Measurements from ENCODE around the gene DHX30. TPM values are rescaled to one million over a fixed set of nuclear protein-coding genes. Genes with fewer than 3 reads are reported as not detected.

The DHX30 gene
- total and polyA plus RNA-seq, 9 donors: 19.5 to 66.8 (median 55.1) TPM

DNA sequence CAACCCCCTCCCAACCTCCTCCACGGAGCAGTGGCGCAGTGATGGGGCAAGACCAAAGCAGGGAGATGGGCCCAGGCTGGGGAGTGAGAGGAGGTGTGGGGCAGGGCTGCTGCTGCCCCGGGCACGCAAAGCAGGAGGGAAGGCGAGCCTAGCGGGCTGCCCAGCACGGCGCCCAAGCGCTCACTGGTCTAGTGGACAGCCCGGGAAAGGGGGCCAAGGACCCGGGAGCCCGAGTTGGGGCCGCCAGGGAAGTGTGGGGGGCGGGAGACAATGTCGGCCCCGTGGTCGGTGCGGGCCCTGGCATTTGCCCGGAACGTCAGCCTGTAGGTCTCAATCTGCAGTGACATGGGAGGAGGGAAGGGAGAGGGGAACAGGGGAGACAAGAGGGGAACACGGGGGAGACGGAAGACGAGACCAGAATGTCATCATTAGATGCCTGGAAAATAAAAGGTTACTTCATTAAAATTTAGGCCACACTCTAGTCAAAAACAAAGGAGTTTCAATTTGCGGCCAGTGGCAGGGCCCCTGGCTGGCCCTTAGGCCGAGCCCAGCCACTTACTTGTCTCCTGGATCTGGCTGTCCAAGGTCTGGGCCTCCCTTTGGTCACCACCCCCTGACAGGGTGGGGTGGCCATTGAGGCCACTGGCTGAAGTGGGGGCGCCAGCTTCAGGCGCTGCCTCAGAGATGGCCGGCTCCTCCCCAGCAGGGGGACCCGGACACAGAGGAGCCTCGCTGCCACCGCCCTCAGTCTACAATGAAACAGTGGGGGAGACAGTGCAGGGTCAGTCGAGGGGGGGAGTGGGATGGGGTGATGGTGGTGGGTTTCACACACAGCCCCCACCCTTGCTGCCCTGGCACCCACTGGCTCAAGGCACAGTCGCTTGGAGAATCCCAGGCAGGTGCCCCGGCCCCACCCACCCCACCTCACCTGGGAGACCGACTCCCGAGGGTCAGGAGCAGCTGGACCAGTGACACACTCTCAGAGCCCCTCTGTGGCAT, 50.0 kb downstream of the DHX30 start:
- Histone ChIP-seq H3K27me3 (no peaks in the 10 kb centered on the region), H3K4me1 (ENCODE audit: insufficient read depth) (no peaks in the 10 kb centered on the region), H3K36me3 (no peaks in the 10 kb centered on the region), H3K27ac (no peak overlapping the region), H3K9me3 (no peaks in the 10 kb centered on the region), H3K4me3 (no peak overlapping the region)
- WGBS, 3 donors: 83 to 86% (median 84%) methylated on average over 28 to 36 of the region's 36 CpGs
- no peak for DNase-seq
- intact Hi-C loops (cut with DNase I): no loop called here
- TF ChIP-seq EP300 (IDR thresholded peaks at IDR 0.05): no peak
- TF ChIP-seq POLR2A (IDR thresholded peaks at IDR 0.05): no peak
- TF ChIP-seq, protein P1, sequence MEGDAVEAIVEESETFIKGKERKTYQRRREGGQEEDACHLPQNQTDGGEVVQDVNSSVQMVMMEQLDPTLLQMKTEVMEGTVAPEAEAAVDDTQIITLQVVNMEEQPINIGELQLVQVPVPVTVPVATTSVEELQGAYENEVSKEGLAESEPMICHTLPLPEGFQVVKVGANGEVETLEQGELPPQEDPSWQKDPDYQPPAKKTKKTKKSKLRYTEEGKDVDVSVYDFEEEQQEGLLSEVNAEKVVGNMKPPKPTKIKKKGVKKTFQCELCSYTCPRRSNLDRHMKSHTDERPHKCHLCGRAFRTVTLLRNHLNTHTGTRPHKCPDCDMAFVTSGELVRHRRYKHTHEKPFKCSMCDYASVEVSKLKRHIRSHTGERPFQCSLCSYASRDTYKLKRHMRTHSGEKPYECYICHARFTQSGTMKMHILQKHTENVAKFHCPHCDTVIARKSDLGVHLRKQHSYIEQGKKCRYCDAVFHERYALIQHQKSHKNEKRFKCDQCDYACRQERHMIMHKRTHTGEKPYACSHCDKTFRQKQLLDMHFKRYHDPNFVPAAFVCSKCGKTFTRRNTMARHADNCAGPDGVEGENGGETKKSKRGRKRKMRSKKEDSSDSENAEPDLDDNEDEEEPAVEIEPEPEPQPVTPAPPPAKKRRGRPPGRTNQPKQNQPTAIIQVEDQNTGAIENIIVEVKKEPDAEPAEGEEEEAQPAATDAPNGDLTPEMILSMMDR (IDR thresholded peaks at IDR 0.05): no peak

DNA sequence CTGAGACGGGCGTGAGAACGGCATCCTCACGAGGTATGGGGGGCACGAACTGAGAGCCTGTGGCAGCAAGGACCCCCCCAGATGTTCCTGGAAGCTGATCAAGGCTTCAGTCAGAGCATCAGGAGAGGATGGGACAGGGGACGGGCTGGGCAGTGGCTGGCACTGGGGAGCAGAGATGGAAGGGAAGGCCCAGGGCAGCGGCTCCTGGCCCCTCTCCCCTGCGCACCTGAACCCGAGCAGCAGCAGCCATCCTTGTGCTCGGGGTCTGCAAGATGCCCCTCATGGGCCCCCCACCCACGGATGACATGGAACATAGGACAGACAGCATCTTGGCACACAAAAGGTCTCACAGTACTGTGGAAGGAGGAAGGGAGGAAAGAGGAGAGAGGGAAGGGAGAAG, 51.3 kb downstream of the DHX30 start:
- intact Hi-C loops (cut with DNase I): no loop called here
- DNase-seq: peak in 1 of 5 donors; percentile 25
- 66 to 74% (median 70%) methylated on average over 11 of the region's 11 CpGs for WGBS, 3 donors
- H3K4me3 ChIP-seq: no peak overlapping the region
- no peaks in the 10 kb centered on the region for H3K36me3 ChIP-seq
- TF ChIP-seq EP300 (IDR thresholded peaks at IDR 0.05) (no peak), POLR2A (IDR thresholded peaks at IDR 0.05) (no peak)
- TF ChIP-seq, protein P1 (IDR thresholded peaks at IDR 0.05): no peak
- no peaks in the 10 kb centered on the region for H3K9me3 ChIP-seq
- H3K4me1 ChIP-seq (ENCODE audit: insufficient read depth): no peaks in the 10 kb centered on the region
- no peaks in the 10 kb centered on the region for H3K27me3 ChIP-seq
- no peak overlapping the region for H3K27ac ChIP-seq

DNA sequence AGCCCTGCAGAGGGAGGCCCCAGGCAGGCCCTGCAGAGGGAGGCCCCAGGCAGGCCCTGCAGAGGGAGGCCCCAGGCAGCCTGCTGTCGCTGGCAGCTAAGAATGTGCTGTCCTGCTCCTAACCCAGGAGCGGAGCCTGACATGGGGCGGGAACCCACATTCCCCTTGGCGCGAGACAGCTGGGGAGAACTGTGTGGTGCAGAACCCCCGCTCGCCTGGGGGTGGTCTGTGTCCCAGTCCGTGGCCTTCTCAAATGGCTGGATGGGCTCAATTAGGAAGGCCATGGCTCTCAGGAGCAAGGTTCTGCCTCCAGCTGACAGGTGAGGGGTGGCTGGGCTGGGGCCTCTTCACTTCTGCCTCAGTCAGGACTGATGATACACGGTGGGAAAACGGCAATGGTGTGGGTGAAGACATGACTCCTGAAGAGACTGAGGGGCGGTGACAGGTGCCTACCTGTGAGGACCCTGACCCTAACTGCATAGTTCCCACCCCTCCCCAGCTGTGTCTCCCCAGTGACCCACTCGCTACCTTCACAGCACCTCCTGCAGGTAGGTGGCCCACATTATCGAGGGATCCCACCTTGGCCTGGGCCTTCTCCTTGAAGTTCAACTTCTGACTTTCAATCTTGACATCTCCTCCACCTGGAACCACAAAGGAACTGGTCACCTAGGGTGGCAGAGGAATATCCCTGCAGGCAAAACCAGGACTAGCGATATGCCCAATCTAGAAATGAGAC, 52.0 kb downstream of the DHX30 start:
- DNase-seq: peak in 1 of 5 donors; percentile 31
- H3K4me3 ChIP-seq: no peak overlapping the region
- no peaks in the 10 kb centered on the region for H3K36me3 ChIP-seq
- WGBS, 3 donors: 83 to 86% (median 85%) methylated on average over 14 of the region's 14 CpGs
- H3K27ac ChIP-seq: no peak overlapping the region
- H3K27me3 ChIP-seq: no peaks in the 10 kb centered on the region
- TF ChIP-seq EP300 (IDR thresholded peaks at IDR 0.05) (no peak), POLR2A (IDR thresholded peaks at IDR 0.05) (no peak)
- TF ChIP-seq, protein P1 (IDR thresholded peaks at IDR 0.05): no peak
- H3K4me1 ChIP-seq (ENCODE audit: insufficient read depth): no peaks in the 10 kb centered on the region
- no peaks in the 10 kb centered on the region for H3K9me3 ChIP-seq
- intact Hi-C loops (cut with DNase I): no loop called here

DNA sequence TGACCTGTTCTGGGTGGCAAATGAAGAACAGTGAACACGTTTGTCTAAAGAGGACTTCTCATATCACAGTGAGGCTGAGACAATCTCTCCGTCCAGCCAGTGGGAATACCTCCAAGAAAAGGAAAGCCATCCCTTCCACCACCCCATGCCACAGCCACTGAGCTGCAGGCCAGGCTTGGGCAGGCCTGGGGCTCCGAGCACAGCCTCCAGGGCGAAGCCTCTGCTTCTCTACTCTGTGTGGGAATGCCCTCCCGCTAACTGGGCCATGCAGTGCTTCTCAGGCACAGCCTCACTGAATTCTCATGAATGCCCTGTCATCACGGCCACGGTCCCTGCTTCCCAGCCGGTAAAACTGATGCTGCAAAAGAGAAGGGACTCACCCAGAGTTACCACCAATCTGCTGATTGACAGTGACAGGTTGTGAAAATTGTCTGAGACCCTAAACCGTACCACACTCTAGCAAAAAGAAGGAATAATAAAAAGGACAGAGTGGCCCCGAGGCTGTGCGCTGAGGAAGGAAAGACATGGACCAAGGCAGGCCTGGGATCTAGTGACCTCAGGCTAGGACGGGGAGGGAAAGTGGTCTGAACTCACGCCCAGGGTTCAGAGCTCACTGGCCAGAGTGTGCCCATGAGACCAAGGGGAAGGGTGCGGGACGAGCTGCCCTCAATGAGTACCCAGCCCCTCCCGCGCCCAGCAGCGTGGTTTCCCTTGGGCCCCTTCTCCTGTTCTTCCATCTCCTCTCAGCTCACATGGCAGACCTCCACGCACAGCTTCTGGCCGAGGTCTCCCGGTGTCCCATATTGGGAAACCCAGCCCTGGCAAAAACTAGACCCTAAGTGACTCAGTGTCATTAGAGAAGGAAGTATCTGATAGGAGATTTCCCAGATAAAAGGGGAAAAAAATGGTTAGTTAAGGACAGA, 52.8 kb downstream of the DHX30 start:
- intact Hi-C loops (cut with DNase I): no loop called here
- no peaks in the 10 kb centered on the region for H3K36me3 ChIP-seq
- TF ChIP-seq, protein P1 (IDR thresholded peaks at IDR 0.05): no peak
- TF ChIP-seq POLR2A (IDR thresholded peaks at IDR 0.05) (no peak), EP300 (IDR thresholded peaks at IDR 0.05) (no peak)

More for the DNA sequence above, 52.8 kb downstream of the DHX30 start:
- Histone ChIP-seq H3K4me1 (ENCODE audit: insufficient read depth) (no peaks in the 10 kb centered on the region), H3K4me3 (no peak overlapping the region), H3K27me3 (no peaks in the 10 kb centered on the region), H3K9me3 (no peaks in the 10 kb centered on the region), H3K27ac (no peak overlapping the region)
- peak in 1 of 5 donors; percentile 31 for DNase-seq
- 88% methylated on average over 21 of the region's 21 CpGs for WGBS, 3 donors

Measured in ovary (tissue), 9 donors.